OCI-LY3 (cell line): ENCODE results near the gene TMEM35B.
"Not testable (repeated sequence)": the region's sequence is repeated elsewhere in the genome, so short reads cannot be mapped to it uniquely, and the experiment has no call there.

Source experiments
- H2AFZ ChIP-seq: fragments of 200-600, 300-600 bp; shearing (Covaris generic); 2 replicates; pipeline ENCODE4 v1.6.0; 2014; ENCODE audit warnings: antibody characterized with exemption, low read depth, low read length
- H3K27ac ChIP-seq: fragments of 200-600, 300-600 bp; sonication (generic); 2 replicates; pipeline ENCODE4 v1.5.1; 2014; ENCODE audit warnings: mild to moderate bottlenecking, low read length, moderate library complexity, mixed read lengths
- H3K27me3 ChIP-seq: fragments of 200-600, 300-600 bp; sonication (generic); 2 replicates; pipeline ENCODE4 v1.6.1; 2014; ENCODE audit warnings: low read depth, low read length, mixed read lengths
- H3K36me3 ChIP-seq: fragments of 200-600, 300-600 bp; sonication (generic); replicated peaks from 2 replicates; pipeline ENCODE3; 2014; ENCODE audit warnings: low read depth, low read length, mixed read lengths
- H3K4me1 ChIP-seq: fragments of 300-600, 200-600 bp; sonication (generic); 2 replicates; pipeline ENCODE4 v1.6.1; 2014; ENCODE audit warnings: low read length, mixed read lengths
- H3K4me2 ChIP-seq: fragments of 200-600, 300-600 bp; sonication (generic); 2 replicates; pipeline ENCODE4 v1.6.1; 2014; ENCODE audit warnings: low read length, mixed read lengths
- H3K4me3 ChIP-seq: fragments of 300-600, 200-600 bp; sonication (generic); 2 replicates; pipeline ENCODE4 v1.5.1; 2014; ENCODE audit warnings: antibody characterized with exemption, mild to moderate bottlenecking, low read length, moderate library complexity
- H3K79me2 ChIP-seq: fragments of 300-600, 200-600 bp; shearing (Covaris generic); 2 replicates; pipeline ENCODE4 v1.6.1; 2014; ENCODE audit warnings: mild to moderate bottlenecking, low read length, mixed read lengths
- H3K9ac ChIP-seq: fragments of 300-600, 200-600 bp; shearing (Covaris generic); 2 replicates; pipeline ENCODE4 v1.6.0; 2014; ENCODE audit warnings: mild to moderate bottlenecking, low read length, moderate library complexity
- H3K9me3 ChIP-seq: fragments of 200-600, 300-600 bp; shearing (Covaris generic); 2 replicates; pipeline ENCODE4 v1.6.1; 2014; ENCODE audit warnings: low read length, mixed read lengths; ENCODE audit not compliant: insufficient read depth
- H4K20me1 ChIP-seq: fragments of 200-600, 300-600 bp; sonication (generic); 2 replicates; pipeline ENCODE4 v1.6.1; 2016; ENCODE audit warnings: low read length, mixed read lengths; ENCODE audit not compliant: insufficient read depth
- EZH2phosphoT487 ChIP-seq: fragments of 200-600 bp; shearing (Covaris generic); IDR thresholded peaks from 2 replicates; pipeline ENCODE4 v1.6.1; 2018; ENCODE audit warnings: antibody characterized with exemption, mixed run types, low read depth
- TF ChIP-seq, protein P1 (sequence below): fragments of 200-600, 300-600 bp; sonication (generic); IDR thresholded peaks from 2 replicates; pipeline ENCODE4 v1.5.1; 2014; ENCODE audit warnings: antibody characterized with exemption, low read length, low read depth

The TMEM35B gene

DNA sequence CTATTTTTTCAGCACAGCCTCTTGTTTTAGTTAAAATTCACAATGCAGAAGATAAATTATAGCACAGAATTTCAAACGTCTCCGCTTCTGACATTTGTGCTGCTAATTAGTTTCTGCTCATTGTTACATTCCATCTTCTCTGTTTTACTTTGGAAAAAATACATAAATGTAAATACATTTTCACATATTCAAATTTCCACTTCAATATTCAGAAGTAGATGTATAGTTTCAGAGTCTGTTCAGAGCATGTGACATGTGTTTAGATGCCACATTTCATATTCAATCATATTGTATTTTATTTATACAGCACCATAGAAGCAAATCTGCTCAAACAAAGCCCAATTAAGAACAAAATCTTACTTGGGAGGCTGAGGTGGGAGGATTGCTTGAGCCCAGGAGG is 19.6 kb downstream of the TMEM35B start:
- Histone ChIP-seq H3K4me2 (no peak overlapping the region), H3K27ac (no peak overlapping the region), H3K9ac (no peak overlapping the region), H3K36me3 (no peaks in the 10 kb centered on the region), H4K20me1 (no peaks in the 10 kb centered on the region), H2AFZ (no peak overlapping the region), H3K79me2 (no peaks in the 10 kb centered on the region), H3K9me3 (no peaks in the 10 kb centered on the region), H3K4me3 (no peak overlapping the region), H3K4me1 (peaks cover 8% of the 10 kb centered on the region), H3K27me3 (no peaks in the 10 kb centered on the region)
- TF ChIP-seq, protein P1, sequence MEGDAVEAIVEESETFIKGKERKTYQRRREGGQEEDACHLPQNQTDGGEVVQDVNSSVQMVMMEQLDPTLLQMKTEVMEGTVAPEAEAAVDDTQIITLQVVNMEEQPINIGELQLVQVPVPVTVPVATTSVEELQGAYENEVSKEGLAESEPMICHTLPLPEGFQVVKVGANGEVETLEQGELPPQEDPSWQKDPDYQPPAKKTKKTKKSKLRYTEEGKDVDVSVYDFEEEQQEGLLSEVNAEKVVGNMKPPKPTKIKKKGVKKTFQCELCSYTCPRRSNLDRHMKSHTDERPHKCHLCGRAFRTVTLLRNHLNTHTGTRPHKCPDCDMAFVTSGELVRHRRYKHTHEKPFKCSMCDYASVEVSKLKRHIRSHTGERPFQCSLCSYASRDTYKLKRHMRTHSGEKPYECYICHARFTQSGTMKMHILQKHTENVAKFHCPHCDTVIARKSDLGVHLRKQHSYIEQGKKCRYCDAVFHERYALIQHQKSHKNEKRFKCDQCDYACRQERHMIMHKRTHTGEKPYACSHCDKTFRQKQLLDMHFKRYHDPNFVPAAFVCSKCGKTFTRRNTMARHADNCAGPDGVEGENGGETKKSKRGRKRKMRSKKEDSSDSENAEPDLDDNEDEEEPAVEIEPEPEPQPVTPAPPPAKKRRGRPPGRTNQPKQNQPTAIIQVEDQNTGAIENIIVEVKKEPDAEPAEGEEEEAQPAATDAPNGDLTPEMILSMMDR, result no peak
- no peak for TF ChIP-seq EZH2phosphoT487

DNA sequence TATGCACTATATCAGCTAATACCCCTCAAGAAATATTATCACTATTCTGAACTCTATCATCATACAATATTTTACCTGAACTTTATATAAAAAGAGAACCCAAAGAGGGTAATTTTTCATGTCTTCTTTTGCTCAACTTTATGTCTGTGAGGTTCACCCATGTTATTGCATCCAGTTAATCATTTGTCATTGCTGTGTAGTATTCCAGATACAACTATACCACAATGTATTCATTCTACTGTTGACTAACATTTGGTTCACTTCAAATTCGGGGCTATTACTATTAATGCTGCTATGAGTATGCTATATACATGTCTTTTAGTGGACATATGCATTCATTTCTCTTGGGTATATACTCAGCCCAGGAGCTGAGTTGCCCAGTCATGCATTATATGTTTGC is 34.7 kb downstream of the TMEM35B start:
- H3K9ac ChIP-seq, result no peak overlapping the region
- H3K79me2 ChIP-seq, result no peaks in the 10 kb centered on the region
- H3K4me2 ChIP-seq, result no peak overlapping the region
- no peak for TF ChIP-seq EZH2phosphoT487
- H3K27me3 ChIP-seq, result no peaks in the 10 kb centered on the region
- H3K36me3 ChIP-seq, result no peaks in the 10 kb centered on the region
- H3K4me3 ChIP-seq, result no peak overlapping the region
- H3K9me3 ChIP-seq, result no peaks in the 10 kb centered on the region
- H2AFZ ChIP-seq, result no peak overlapping the region
- H4K20me1 ChIP-seq, result no peaks in the 10 kb centered on the region
- H3K4me1 ChIP-seq, result peaks cover 5% of the 10 kb centered on the region
- no peak overlapping the region for H3K27ac ChIP-seq

DNA sequence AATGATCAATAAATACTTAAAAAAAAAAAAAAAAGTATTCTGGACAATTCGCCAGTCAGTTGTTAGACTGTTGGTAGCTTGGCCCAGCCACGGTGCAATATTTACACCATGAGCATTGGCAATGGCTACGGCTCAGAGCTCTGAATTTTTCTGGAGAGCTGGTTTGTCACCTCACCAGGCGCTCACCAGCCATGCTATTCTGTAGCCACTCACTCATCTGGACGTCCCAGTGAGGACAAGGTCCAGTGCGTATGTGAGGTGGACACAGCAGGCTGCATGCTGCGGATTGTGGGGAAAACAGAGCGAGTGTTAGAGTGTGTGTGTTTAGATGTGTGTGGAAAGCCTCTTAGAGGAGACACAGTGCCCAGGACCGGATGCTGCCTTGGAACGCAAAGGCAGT is 36.4 kb downstream of the TMEM35B start:
- H3K79me2 ChIP-seq, H3K4me2 ChIP-seq, H2AFZ ChIP-seq, H3K9me3 ChIP-seq, H3K27ac ChIP-seq, H3K27me3 ChIP-seq, H3K4me1 ChIP-seq, H3K9ac ChIP-seq, H3K4me3 ChIP-seq, H4K20me1 ChIP-seq, H3K36me3 ChIP-seq: not testable (repeated sequence)

DNA sequence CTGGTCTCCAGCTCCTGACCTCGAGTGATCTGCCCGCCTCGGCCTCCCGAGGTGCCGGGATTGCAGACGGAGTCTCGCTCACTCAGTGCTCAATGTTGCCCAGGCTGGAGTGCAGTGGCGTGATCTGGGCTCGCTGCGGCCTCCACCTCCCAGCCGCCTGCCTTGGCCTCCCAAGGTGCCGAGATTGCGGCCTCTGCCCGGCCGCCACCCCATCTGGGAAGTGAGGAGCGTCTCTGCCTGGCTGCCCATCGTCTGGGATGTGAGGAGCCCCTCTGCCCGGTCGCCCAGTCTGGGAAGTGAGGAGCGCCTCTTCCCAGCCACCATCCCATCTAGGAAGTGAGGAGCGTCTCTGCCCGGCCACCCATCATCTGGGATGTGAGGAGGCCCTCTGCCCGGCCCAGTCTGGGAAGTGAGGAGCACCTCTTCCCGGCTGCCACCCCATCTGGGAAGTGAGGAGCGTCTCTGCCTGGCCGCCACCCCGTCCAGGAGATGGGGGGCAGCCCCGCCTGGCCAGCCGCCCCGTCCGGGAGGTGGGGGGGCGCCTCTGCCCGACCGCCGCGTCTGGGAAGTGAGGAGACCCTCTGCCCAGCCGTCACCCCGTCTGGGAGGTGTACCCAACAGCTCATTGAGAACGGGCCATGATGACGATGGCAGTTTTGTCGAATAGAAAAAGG is 37.4 kb downstream of the TMEM35B start:
- H3K4me1 ChIP-seq, H2AFZ ChIP-seq, H3K27me3 ChIP-seq, H3K4me2 ChIP-seq, H3K27ac ChIP-seq, H4K20me1 ChIP-seq, H3K9me3 ChIP-seq, H3K36me3 ChIP-seq, H3K4me3 ChIP-seq, H3K9ac ChIP-seq, H3K79me2 ChIP-seq: not testable (repeated sequence)

DNA sequence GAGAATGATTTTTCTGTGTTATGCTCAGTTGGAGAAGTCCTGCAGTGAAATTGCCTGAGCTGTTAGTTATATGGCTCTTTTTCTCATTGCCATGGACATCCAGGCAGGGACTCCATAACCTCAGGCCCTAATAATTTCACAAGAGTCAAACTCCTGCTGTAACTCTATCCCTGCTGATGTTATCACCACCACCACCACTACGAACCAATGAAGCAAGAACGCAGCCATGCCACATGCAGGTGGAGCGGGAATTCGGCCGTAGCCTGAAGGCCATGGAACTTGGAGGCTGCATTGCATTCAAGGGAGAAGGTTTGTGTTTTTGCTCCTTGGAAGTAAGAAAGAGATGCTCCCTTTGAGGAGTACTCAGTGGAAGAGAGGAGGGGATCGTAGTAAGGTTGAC is 38.9 kb downstream of the TMEM35B start:
- H3K4me2 ChIP-seq, result no peak overlapping the region
- TF ChIP-seq, protein P1, result no peak
- TF ChIP-seq EZH2phosphoT487, result no peak
- H3K9me3 ChIP-seq, result no peaks in the 10 kb centered on the region
- H3K27me3 ChIP-seq, result no peaks in the 10 kb centered on the region; the same call in 1 of the 2 replicates
- no peaks in the 10 kb centered on the region for H3K36me3 ChIP-seq
- H3K4me1 ChIP-seq, result no peaks in the 10 kb centered on the region
- no peak overlapping the region for H3K4me3 ChIP-seq
- no peaks in the 10 kb centered on the region for H3K79me2 ChIP-seq
- no peak overlapping the region for H3K27ac ChIP-seq
- no peaks in the 10 kb centered on the region for H4K20me1 ChIP-seq
- H3K9ac ChIP-seq, result no peak overlapping the region
- H2AFZ ChIP-seq, result no peak overlapping the region

DNA sequence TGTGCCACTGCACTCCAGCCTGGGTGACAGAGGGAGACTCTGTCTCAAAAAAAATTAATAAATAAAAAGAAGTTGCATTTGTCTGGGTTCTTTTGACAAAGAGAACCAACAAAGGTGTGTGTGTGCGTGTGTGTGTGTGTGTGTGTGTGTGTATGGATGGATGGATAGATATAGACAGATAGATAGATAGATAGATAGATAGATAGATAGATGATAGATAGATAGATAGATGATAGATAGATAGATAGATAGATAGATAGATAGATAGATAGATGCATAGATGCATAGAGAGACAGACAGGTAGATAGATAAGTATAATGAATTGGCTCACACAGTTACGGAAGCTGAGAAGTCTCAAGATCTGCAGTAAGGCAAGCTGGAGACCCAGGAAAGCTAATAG is 43.3 kb downstream of the TMEM35B start:
- H3K9ac ChIP-seq, H3K79me2 ChIP-seq, H4K20me1 ChIP-seq, H3K4me1 ChIP-seq, H3K4me2 ChIP-seq, H3K36me3 ChIP-seq, H3K27ac ChIP-seq, H3K27me3 ChIP-seq, H2AFZ ChIP-seq, H3K9me3 ChIP-seq, H3K4me3 ChIP-seq: not testable (repeated sequence)
